GM18499 (cell line): ENCODE data around the gene NRG2.

Experiments
- ATAC-seq: cut with Tn5 transposase; IDR thresholded peaks from one replicate; pipeline ENCODE4 v1.9.1; 2021; ENCODE audit warnings: moderate number of reproducible peaks; ENCODE audit not compliant: insufficient read depth, unreplicated experiment

NRG2 gene

GRCh38 chr5:140014751-140015150, 28.3 kb downstream of the NRG2 start:
- no peak for ATAC-seq

- ATAC-seq, result no peak
Measured at GRCh38 chr5:140013536-140013935, 29.6 kb downstream of the NRG2 start.

GRCh38 chr5:140012443-140012842, 30.7 kb downstream of the NRG2 start:
- ATAC-seq, result no peak

GRCh38 chr5:140011297-140011802, 31.7 kb downstream of the NRG2 start:
- ATAC-seq, result peak; percentile 86

- ATAC-seq, result no peak
Measured at GRCh38 chr5:140010798-140011197, 32.3 kb downstream of the NRG2 start.

- no peak for ATAC-seq
Measured at GRCh38 chr5:140007311-140007710, 35.8 kb downstream of the NRG2 start.

- peak; percentile 95 for ATAC-seq
Measured at GRCh38 chr5:140005145-140005591, 37.9 kb downstream of the NRG2 start.

GRCh38 chr5:140004174-140004573, 38.9 kb downstream of the NRG2 start:
- ATAC-seq, result no peak

- no peak for ATAC-seq
Measured at GRCh38 chr5:140003519-140003918, 39.6 kb downstream of the NRG2 start.

GRCh38 chr5:140000332-140000731, 42.8 kb downstream of the NRG2 start:
- no peak for ATAC-seq

GRCh38 chr5:139998837-139999236, 44.3 kb downstream of the NRG2 start:
- no peak for ATAC-seq

- ATAC-seq, result no peak
Measured at GRCh38 chr5:139997276-139997675, 45.8 kb downstream of the NRG2 start.

GRCh38 chr5:139995929-139996328, 47.2 kb downstream of the NRG2 start:
- ATAC-seq, result no peak

GRCh38 chr5:139994234-139994633, 48.9 kb downstream of the NRG2 start:
- no peak for ATAC-seq

- ATAC-seq, result no peak
Measured at GRCh38 chr5:139985733-139986132, 57.4 kb downstream of the NRG2 start.

- ATAC-seq, result no peak
Measured at GRCh38 chr5:139985290-139985689, 57.8 kb downstream of the NRG2 start.

GRCh38 chr5:139984816-139985215, 58.3 kb downstream of the NRG2 start:
- no peak for ATAC-seq

GRCh38 chr5:139982975-139983240, 60.2 kb downstream of the NRG2 start:
- ATAC-seq, result no peak

GRCh38 chr5:139982157-139982974, 60.7 kb downstream of the NRG2 start:
- no peak for ATAC-seq

GRCh38 chr5:139980765-139981164, 62.3 kb downstream of the NRG2 start:
- no peak for ATAC-seq

- no peak for ATAC-seq
Measured at GRCh38 chr5:139979943-139980342, 63.2 kb downstream of the NRG2 start.

- no peak for ATAC-seq
Measured at GRCh38 chr5:139979518-139979917, 63.6 kb downstream of the NRG2 start.
